ENCODE measurements around the gene ANK3. TPM values are rescaled to one million over a fixed set of nuclear protein-coding genes. Genes with fewer than 3 reads are reported as not detected.

ANK3 gene
- total RNA-seq, 2 donors from 2014 or later = 189 to 198 TPM

GRCh38 chr10:59976909-59977308 lies 412.8 kb downstream of the ANK3 start:
- no peak overlapping the region for H3K4me3 ChIP-seq
- TF ChIP-seq CTCF (IDR thresholded peaks at IDR 0.05) = no peak
- H3K27ac ChIP-seq = no peak overlapping the region
- no peaks in the 10 kb centered on the region for H3K27me3 ChIP-seq
- peaks cover 0 to 29% of the 10 kb centered on the region in 2 donors for H3K9me3 ChIP-seq
- no peak for DNase-seq (ENCODE audit: low spot score)
- H3K36me3 ChIP-seq = no peaks in the 10 kb centered on the region
- H3K4me1 ChIP-seq = no peaks in the 10 kb centered on the region
